Hypothalamus (tissue), 51 donors: ENCODE data around the gene TEAD3.

Source experiments
- DNase-seq, 51 donors: peaks; one replicate each; lab custom pipeline; 2025; lab: John Stamatoyannopoulos, UW

The TEAD3 gene

DNA sequence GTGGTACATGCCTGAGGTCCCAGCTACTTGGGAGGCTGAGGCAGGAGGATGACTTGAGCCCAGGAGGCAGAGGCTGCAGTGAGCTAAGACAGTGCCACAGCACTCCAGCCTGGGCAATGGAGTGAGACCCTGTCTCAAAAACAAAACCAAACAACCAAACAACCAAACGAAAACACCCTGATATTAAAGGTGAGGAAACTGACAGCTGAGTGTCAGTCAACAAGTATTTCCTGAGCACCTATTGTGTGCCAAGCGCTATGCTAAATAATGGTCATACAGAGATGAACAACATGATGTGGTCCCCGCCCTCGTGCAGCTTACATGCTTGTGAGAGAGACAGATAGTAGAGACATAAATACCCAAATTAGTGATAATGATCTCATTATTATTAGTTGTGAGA is 17.7 kb upstream of the TEAD3 start:
- DNase-seq: no peak

DNA sequence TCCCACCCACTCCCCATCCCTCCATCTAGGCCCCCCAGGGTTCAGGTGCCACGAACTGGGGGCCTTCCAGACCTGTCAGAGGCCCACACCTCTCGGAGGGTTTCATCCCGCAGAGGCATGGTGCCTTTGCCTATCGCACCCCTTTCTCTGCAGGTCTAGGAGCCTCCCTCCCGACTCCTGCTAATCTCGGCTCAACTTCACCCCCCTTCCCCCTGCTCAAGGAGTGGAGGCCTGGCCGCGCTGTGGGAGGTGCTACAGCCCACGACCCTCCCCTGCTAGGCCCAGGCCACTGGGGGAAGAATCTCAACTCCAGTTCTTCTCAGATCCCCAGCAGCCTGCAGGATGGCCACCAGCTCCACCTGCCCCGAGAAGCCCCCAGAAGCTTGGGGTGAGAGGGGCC is 15.9 kb upstream of the TEAD3 start, which contains the start of gene TULP1:
Gene TULP1 (minus strand): TSS at position 157 of the 400 bp plus-strand sequence. CDS start 38 bp downstream, at position 119.
- no peak for DNase-seq

DNA sequence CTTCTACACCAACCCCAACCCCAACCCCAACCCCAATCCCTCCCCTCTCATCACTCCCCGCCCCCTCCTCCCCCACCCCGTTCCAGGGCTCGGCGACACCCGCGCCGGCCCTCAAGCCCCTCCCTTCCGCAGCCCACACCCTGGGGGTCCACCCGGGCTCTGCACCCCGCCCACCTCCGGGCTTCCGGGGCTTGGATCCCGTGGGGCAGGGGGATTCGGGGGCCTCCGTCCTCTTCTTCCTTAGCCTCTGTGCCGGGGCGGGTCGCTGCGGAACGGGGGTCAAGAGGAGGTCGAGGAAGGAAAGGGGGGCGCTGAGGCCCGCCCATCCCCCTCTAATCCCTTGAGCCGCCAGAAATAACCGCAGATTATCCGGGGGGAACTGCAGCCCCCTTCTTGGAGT is 15.1 kb upstream of the TEAD3 start:
- no peak for DNase-seq

DNA sequence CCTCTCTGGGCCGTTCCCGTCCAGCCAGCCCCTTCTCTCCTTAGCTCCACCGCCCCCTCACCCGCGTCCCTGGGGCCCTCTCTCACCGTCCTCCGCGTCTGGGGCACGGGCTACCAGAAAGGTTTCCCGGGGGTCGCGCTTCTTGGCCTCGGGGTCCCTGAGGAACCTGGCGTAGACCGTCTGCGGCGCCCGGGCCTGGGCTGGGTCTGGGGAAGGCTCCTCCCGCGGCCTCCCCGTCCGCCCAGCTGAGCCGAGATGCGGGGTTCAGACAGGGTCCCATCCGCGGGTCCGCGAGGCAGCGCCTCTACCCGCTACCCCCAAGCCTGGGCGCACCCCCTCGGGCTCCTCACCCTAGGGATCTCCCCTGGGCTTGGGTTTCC is 14.7 kb upstream of the TEAD3 start:
- DNase-seq: no peak

DNA sequence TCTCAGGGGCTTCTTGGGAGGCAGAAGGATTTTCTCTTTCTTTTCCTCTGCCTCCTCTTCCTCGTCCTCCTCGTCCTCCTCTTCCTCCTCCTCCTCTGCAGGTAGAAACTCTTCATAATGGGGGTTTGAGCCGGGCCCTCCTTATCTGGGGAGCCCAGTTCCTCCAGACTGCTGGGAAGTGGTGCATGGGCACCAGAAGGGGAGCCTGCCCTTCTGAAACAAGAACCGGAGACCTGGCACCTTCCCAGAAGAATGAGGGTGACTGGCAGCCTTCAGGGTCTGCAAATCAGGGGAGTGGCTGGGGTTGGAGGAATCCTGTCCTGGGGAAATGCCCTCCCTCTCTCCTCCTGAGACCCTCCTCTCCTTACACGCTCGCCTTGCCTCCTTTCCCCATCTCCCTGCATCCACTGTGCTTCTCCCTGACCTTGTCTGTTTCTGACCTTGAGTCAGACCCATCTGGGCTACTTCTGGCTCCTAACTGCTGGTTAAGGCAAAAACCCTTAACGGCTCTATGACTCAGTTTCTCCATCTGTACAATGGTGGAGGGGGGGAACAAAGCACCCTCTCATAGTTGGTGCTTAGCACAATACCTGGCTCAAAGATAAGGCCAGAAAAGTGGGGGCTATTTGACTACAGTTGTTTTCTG is 14.2 kb upstream of the TEAD3 start:
- no peak for DNase-seq

DNA sequence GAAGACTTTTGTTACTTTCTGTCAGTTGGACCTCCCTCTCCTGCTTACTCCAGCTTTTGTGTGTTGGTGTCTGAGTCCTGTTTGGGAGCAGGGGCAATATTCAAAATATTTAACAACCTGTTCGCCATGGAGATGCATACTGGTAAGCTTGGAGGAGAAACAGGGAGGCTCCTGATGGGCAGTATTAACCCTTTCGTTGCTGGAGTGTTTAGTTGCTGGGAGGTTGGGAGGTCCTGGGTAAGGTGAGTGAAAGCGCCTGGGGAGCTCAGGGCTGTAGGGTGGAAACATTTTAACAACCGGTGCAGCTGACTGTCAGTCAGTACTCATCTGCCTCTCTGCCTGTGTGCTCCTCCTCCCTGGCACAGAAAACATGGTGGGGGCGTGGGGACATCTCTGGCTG is 11.7 kb upstream of the TEAD3 start:
- DNase-seq: no peak

DNA sequence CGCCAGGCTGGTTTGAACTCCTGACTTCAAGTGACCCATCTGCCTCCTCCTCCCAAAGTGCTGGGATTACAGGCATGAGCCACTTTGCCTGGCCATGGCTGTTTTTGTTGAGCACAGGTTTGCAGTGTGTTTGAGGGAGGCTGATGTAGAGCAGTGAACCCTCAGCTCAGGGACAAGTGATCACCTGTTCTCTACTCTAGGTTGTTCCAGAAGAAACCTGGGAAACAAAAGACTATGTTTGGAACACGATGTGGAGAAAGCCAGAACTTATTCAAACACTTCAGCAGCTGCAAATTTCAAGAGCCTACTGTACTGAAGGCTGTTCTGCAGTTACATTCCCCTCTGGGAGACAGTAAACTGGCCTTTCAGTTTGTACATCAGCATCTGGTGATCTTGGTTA is 11.1 kb upstream of the TEAD3 start:
- no peak for DNase-seq

DNA sequence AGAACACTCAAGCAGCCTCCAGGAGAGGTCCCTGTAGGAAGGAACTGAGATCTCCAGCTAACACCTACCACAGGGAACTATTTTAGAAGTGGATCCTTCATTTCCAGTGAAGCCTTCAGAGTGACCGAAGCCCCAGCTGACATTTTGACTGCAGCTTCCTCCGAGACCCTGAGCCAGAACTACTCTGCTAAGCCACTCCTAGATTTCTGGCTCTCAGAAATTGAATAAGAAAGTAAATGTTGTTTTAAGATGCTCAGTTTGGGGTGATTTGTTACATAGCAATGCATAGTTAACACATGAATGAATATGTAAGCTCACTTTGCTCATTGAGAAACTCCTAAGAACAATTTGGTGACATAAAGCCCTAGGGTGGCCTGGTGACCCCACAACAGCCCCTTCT is 10.3 kb upstream of the TEAD3 start:
- DNase-seq: no peak

DNA sequence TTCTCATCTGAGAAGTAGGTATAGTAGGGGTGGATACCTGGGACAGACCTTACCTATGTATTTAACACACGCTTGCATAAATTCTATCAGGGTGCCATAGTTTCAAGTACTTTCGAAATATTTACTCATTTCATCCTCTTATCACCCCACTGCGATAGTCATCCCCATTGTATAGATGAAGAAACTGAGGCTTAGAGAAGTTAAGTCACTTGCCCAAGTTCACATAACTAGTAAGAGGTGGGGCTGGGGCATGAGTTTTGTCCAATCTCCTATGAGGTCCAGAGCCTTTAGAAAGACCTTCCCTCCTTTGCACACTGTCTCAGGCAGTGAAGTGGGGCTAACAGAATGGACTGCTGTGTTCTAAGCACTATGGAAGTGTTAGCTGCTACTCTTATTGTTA is 9.7 kb upstream of the TEAD3 start:
- no peak for DNase-seq

DNA sequence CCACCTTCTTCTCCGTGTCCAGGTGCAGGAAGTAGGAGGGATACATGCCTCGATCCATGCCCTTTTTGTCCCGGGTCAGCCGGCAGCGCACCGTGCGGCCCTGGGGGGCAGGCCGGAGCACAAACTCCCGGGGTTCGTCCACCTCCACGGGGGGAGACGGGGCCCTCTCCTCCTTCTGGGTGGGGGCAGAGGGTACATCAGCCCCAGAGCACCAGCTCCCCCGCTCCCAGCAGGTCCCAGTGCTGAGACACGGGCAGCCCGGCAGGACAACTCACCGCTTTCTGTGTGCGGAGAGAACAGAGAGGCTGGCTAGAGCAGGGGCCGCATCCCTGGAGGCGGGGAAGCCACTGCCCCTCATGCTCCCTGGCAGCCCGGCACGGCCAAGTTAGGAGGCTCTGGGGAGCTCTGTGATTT is 9.1 kb upstream of the TEAD3 start:
- DNase-seq: no peak

DNA sequence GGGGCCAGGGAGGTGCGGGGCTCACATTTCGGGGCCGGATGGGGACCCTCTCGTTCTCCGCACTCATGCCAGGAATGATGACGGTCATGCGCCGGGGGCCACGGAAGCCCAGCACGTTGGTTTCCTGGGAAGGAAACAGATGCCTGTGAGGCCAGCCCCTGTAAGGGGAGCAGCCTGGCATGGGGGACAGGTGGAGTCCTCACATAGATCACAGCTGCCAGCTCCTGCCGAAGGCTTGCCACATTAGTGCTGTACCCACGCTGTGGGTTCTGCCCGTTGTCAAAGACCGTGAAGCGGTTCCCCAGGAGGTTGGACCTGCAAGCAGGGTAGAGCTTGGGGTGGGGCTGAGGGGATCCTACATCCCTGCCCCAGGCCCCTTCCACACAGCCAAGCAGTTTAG is 6.7 kb upstream of the TEAD3 start:
- no peak for DNase-seq

DNA sequence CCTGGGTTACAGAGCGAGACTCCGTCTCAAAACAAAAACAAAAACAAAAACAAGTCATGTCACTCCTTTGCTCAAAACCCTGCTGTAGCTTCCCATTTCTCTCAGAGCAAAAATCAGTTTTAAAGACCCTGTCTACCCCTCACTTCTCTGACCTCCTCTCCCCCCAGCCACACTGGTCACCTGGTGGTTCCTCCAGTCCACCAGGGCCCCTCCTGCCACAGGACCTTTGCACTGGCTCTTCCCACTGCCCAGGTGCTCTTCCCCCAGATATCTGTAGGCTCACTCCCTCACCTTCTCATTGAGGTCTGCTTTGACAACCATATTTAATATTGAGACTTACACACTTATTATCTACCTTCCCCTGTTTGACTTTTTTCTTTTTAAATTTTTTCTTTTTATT is 4.9 kb upstream of the TEAD3 start:
- no peak for DNase-seq

DNA sequence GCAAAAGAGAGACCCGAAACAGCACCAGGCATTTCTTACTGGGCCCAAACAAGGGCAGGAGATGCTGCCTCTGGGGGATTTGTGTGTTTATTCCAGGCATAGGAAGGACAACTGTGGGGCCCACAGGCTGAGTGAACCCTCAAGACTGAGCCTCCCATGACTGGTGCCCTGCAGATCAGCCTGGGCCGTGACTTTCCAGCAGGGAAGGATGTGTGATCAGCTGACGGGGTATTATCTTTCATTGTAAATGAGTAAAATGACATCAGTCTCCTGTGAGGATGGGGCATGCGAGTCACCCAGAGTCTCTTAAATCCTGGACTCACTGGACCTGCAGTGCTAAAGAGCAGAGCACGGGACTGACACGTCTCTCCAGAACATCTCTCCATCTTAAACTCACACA is 3.9 kb upstream of the TEAD3 start:
- no peak for DNase-seq

DNA sequence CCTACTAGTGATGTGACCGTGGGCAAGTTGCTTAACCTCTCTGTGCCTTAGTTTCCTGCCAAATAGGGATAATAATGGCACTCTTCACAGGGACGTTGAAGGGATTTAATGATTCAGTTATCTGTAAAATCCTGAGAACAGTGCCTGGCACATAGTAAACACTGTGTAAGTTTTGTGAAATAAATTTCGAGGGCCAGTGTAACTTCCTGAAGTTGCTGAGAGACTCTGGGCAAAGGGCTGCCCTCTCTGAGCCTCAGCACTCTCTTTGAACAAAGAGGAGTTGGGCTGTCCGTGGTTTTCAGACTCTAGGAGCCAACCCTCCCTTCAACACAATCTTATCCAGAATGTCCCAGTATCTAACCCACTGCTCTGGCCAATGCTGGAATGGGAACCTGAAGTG is 2.5 kb upstream of the TEAD3 start:
- no peak for DNase-seq

DNA sequence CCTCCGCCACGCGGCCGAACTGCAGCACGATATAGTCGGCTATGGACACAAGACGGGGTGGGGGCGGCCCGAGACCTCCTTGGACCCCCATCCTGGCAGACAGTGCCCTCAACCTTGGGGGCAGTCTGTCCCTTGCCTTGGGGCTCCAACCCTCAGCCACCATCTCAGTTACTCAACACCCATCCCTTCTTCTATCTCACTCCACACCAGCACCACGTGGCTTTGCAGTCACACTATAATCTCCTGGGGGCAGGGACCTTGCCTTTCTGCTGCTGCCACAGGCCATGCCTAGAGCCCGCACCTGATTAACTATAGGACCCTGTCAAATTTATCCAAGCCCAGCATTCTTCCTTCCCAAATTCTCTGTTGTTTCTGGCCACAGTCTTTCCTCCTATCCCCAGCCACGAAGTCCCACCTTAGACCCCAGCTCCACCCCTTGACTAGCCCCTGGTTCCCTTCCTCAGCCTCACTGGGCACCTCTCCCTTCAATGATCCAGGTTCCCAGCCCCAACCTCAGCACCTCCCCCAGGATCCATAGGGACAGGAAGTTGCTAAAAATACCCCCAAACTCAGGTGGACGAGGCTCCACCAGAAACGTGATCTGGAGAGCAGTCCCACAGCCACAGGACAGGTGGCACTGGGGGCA is 1.7 kb upstream of the TEAD3 start:
- no peak for DNase-seq

DNA sequence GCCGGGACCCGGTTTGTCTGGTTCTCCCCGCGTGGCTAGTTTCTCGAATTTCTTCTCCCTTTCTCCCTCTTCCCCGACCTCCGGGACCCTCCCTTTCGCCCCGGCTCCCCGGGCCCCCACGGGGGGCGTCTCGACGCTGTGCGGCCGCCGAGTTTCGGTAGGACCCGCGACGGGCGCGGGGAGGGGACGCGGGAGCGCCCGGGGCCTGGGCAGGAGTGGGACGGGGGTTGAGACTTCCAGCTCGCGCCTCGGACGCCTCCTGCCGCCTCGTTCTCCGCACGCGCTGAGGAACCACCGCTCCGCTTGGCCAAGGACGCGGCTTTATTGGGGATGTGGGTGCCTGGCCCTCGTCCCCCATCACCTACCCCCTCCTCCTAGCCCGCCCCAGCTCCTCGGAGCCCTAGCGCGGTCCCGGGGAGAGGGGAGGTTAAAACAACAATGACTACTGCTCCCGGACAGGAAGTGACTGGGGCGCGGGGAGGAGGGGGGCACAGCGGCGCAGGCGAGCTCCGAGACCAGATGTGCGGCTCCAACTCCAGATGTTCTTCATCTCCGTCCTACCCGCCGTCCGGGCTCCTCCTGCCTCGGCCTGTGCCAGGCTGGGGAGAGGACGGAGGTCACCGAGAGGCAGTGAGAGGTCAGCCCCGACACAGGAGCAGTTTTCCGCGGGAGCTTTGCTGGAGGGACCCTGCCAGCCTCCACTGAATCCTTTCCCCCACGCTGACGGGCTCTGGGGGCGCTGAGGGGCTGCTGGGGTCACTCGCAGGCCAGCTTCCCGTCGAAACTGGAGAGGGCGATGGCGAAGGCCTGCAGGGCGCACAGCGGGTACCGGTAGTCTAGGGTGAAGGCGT is 917 bp upstream of the TEAD3 start:
- no peak for DNase-seq

DNA sequence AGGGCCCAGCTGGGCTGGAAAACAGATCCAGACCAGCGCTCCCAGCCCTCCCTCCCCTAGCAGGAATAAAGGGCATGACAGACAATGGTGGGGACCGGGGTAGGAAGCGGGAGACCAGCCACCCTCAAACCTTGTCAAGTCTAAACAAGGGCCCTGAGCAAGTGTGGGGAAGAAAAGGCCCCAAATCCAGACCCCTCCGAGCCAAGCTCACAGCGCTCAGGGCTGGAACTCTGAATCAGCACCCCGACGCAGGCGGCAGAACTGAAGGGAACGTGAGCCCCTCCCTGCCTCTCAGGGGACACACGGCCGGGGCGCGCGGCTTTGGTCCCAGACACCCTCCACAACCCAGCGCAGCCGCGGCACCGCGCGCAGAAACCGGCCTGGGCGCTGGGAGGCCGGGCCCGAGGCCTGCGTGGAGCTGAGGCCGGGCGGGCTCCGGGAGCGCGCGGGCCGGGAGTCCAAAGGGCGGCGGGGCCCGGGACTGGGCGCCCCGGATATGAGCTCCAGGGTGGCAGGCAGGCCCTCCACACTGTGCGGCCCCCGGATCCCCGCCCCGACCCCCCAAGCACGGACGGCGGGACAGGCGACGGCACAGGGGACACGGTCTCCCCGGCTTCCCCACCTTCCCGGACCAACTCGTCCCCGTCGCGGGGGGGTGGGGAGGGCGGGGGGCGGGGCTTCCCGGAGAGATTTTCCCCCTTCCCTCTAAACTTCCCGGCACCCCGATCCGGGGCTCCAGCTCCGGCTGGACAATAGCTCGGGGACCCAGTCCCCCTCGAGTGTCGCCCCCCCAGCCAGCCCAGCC is 641 bp downstream of the TEAD3 start:
- peak in 10 of 51 donors; percentile 9 to 44 (median 30) for DNase-seq

DNA sequence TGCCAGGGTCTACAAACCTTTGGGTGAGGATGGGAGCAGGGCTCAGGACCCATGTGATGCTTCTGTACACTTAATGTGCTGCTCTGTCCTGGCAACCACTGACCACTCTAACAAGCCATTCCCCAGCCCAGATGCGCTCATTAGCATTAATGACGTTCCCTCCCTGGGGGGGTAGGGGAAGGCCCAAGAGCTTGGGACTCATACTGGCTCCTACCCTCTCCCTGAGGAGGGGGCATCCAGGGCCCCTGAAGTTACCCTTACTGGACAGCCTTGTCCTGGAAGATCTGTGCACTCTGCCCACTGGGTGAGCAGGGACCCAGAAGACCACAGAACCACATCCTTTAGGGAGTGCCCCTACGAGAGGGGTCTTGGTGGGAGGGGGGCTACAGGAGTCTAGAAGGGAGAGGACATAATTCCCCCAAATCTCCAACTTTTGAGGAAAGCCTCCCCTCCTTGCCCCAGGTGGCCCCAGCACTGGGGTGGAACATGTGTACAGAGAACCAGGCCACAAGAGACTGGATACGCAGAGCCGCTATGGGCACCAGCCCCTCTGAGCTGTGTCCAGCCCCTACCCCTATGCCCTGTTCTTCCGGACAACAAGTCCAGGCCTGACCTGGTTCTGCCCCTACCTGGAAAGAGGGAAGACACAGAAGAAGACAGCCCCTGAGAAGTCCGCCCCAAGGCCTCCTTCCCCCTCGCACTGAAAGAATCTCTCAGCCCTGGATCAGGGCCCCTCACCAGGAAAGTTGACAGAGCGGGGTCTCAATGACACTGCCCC is 1.4 kb downstream of the TEAD3 start:
- no peak for DNase-seq

DNA sequence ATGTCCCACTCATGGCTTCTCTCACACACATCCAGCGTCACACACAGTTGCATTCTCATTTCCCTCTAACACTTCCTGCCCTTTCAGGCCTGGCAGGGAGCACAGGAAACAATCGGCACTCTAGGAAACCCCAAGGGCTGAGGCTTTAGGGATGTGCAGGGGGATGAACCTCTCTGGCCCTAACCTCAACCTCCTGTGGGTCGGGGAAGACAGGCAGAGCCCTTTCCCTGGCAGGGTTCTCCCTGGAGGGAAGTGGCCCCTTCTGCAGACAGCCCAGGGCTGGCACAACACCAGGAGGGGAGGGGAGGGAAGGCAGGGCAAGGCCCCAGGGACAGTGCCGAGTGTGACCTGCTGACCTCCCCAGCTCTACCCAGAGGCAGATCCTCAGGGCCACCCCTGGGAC is 2.7 kb downstream of the TEAD3 start:
- no peak for DNase-seq

DNA sequence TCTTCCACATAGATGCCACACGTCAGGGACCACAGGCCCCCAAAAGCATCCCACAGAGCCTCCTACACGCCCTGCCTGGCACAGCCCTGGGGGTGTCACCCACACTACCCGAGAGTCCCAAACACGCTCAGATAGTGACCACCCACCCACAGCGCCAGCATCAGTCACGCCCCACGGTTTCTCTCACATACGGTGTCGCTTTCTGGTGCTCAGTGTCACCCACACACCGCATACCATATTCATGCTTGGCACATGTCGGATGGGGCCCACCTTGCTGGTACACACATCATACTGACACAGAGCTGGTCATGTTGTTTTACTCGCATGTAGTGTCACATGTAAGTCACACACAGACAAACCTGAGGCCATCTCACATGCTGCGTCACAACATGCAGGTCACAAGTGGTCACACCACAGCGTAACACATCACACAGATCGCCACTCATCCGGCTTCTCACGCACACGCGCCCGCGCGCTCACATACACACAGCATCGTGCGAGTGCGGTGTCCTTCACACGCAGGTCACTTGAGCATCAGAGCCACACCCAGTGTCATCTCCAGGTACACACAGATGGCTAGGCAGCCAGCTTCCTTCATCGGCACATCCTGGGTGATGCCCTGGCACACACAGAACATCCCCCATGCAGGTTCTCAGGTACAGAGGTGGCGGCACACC is 3.4 kb downstream of the TEAD3 start:
- DNase-seq: no peak
